Effector memory CD4-positive, alpha-beta T cell (primary cell): ENCODE data around the gene SRBD1.

Experiments used
- DNase-seq, 3 donors: peaks; one replicate each; pipeline ENCODE4 v3.0.0-alpha.2; 2020
- H3K27ac ChIP-seq: 2 replicates; pipeline ENCODE4 v1.7.0; 2013; ENCODE audit warnings: mild to moderate bottlenecking, low read length, moderate library complexity; ENCODE audit not compliant: insufficient read depth, poor library complexity, severe bottlenecking
- H3K27me3 ChIP-seq: replicated peaks from 2 replicates; pipeline ENCODE4 v1.7.0; 2013; ENCODE audit warnings: mild to moderate bottlenecking, low read length; ENCODE audit not compliant: insufficient read depth, control insufficient read depth, poor library complexity, severe bottlenecking
- H3K36me3 ChIP-seq: 2 replicates; pipeline ENCODE4 v1.7.0; 2013; ENCODE audit warnings: mild to moderate bottlenecking, low read length, moderate library complexity; ENCODE audit not compliant: control insufficient read depth, insufficient read depth
- H3K4me1 ChIP-seq: 2 replicates; pipeline ENCODE4 v1.7.0; 2013; ENCODE audit warnings: low read length, mild to moderate bottlenecking; ENCODE audit not compliant: control insufficient read depth, insufficient read depth, poor library complexity, severe bottlenecking
- H3K4me3 ChIP-seq: 2 replicates; pipeline ENCODE4 v1.7.0; 2013; ENCODE audit warnings: low read length, low read depth, mild to moderate bottlenecking; ENCODE audit not compliant: insufficient read depth, poor library complexity, severe bottlenecking
- H3K9me3 ChIP-seq: 2 replicates; pipeline ENCODE4 v1.7.0; 2013; ENCODE audit warnings: mild to moderate bottlenecking, low read length, moderate library complexity; ENCODE audit not compliant: control insufficient read depth

SRBD1 gene

DNA sequence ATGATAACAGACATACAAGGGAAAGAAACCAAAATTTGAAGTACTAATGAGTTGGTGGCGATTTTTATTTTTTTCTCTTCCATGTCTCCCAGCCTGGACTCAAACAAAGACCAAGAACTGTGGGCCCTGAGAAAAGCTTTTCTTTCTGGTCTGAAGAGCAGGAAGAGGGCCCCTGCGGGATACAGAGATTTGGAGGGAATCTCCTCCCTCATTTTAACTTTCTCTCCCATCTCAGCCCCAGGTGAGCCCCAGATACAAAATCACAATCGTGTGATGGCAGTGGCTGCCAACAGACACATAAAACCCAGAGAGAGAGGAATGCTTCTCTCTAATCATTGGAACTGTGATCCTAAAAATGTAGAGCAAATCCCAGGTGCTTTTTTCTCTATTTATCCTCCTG, 20.9 kb upstream of the SRBD1 start:
- H3K27me3 ChIP-seq, result peaks cover 4% of the 10 kb centered on the region
- H3K27ac ChIP-seq, result no peak overlapping the region
- H3K9me3 ChIP-seq, result no peaks in the 10 kb centered on the region
- H3K36me3 ChIP-seq, result no peaks in the 10 kb centered on the region
- H3K4me3 ChIP-seq, result no peak overlapping the region
- no peak for DNase-seq
- no peaks in the 10 kb centered on the region for H3K4me1 ChIP-seq

DNA sequence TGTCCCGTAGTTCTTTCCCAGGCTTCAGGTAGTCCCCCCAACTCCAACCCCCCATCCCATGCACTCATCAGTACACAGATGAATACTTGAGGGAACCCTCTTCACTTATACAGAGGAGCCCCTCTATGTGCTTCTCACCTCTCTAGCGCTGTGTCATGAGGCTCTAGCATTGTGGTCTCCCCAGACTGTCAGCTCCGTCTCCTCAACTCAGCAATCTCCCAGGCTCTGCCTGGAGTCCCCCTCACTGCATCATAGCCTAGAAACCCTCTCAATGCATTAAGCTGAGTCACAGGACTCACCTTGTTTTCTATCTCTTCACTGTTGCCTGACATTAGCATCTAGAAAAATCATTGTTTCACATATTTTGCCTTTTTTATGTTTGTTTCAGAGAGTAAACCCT, 20.3 kb upstream of the SRBD1 start:
- H3K36me3 ChIP-seq, result no peaks in the 10 kb centered on the region
- H3K4me1 ChIP-seq, result no peaks in the 10 kb centered on the region
- DNase-seq, result no peak
- H3K27ac ChIP-seq, result no peak overlapping the region
- no peak overlapping the region for H3K4me3 ChIP-seq
- no peaks in the 10 kb centered on the region for H3K9me3 ChIP-seq
- H3K27me3 ChIP-seq, result peaks cover 4% of the 10 kb centered on the region

DNA sequence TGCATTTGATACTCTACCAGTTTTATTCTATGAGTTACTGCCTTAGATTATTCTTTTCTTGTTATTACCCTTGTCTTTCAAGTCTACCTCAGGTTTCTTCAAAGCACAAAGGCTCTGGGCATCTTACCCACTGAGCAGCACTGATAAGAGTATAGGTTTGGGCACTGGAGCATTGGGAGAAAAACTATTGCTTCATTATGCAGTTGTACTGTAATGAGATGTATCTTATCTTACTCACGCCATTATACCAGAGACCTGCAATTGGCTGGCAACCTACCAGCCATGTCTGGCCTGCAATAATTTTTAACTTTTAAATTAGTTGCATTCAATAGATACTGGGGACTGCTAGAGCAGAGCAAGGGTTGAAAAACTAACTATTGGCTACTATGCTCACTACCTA, 18.9 kb upstream of the SRBD1 start:
- H3K27ac ChIP-seq, result no peak overlapping the region
- H3K36me3 ChIP-seq, result no peaks in the 10 kb centered on the region
- no peaks in the 10 kb centered on the region for H3K9me3 ChIP-seq
- no peaks in the 10 kb centered on the region for H3K4me1 ChIP-seq
- H3K27me3 ChIP-seq, result peaks cover 4% of the 10 kb centered on the region
- no peak overlapping the region for H3K4me3 ChIP-seq
- DNase-seq, result no peak

DNA sequence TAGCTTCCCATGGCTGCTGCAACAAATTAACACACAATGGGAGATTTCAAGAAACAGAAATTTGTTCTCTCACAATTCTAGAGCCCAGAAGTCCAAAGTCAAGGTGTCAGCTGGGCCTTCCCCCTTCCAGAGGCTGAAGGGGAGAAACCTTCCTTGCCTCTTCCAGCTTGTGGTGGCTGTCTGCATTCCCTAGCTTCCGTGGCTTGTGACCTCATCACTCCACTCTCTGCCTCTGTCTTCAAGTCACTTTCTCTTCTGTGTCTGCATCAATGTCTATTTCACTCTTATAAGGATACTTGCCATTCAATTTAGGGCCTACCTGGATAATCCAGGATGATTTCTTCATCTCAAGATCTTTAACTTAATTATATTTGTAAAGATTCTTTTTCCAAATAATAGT, 16.8 kb upstream of the SRBD1 start:
- Histone ChIP-seq H3K9me3 (no peaks in the 10 kb centered on the region), H3K4me1 (no peaks in the 10 kb centered on the region), H3K36me3 (no peaks in the 10 kb centered on the region), H3K4me3 (no peak overlapping the region), H3K27ac (no peak overlapping the region), H3K27me3 (peaks cover 4% of the 10 kb centered on the region)
- no peak for DNase-seq

DNA sequence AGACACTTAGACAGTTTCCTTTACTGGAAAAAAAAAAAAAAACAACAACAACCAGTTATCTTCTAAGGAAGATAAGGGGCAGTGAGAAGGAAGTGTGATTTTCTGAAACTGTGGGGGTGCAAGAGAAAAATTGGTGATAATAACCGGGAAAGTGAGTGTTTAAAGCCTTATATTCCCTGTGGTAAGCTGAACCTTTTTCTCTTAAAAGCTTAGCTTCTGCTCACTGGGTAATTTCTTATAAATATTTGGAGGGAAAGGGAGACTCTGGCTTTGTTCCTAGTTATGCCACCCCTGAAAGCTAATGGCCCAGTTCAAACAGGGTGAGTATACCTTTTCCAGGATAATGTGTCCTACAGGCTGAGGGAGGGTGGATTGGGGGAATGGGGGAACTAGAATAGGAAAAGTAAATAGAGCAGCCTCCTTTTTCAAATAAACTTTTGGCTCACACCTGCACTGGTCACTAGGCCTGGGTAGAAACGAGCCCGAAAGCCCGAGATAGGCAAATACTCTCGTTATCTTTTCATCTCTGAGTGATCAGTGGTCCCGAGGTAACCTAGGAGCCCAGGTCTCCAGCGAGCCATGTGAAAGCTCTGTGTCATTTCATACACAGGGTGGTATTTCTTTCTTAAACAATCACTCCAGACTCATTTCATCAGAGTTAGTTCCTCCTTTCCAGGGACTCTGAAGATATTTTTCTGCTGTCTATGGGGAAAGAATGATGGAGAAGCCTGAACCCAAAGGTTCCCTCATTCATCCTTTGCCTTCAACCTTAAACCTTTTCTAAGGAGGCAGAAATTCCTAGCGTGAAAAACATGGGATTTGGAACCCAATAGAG, 15.5 kb upstream of the SRBD1 start:
- Histone ChIP-seq H3K36me3 (no peaks in the 10 kb centered on the region), H3K27ac (no peak overlapping the region), H3K4me1 (no peaks in the 10 kb centered on the region), H3K9me3 (no peaks in the 10 kb centered on the region), H3K4me3 (no peak overlapping the region), H3K27me3 (peaks cover 7% of the 10 kb centered on the region)
- no peak for DNase-seq

DNA sequence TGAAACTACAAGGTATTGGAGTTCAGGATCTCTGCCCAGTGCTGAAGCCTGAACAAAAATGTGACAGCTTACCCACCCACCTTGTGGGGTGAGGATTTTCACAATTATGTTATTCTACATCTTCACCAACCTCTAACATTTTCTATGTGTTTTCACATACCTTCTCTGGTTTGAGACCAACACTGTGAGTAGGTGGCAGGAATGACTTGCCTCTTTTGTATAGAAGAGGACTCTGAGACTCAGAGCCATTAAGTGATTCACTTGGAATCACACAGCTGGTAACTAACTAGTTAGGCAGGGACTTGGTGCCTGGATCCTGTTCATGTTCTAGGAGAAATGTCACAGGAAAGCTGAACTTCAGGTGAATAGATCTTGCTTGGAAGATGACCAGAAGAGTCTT, 14.8 kb upstream of the SRBD1 start:
- no peak for DNase-seq
- Histone ChIP-seq H3K36me3 (no peaks in the 10 kb centered on the region), H3K27me3 (peaks cover 3% of the 10 kb centered on the region), H3K4me3 (no peak overlapping the region), H3K4me1 (no peaks in the 10 kb centered on the region), H3K9me3 (no peaks in the 10 kb centered on the region), H3K27ac (no peak overlapping the region)

DNA sequence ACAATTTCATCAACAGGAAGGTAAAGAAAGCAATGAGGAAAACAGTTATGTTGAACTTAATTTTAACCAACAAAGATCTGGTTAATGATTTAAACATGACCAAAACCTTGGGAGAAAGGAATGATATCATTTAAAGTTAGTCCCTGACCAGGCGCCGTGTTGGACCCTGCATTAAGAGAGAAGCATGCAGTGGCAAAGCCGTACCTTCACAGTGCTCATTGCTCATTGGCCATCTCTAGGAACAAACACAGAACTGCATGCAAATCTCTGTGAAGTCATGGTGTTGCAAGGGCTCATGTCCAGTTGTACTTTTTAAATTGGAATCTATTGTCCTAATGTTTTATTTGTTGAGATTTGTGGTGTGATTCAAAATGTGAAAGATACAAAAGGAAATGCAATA, 12.0 kb upstream of the SRBD1 start:
- Histone ChIP-seq H3K4me1 (no peaks in the 10 kb centered on the region), H3K9me3 (no peaks in the 10 kb centered on the region), H3K27me3 (peaks cover 3% of the 10 kb centered on the region), H3K4me3 (no peak overlapping the region), H3K36me3 (no peaks in the 10 kb centered on the region), H3K27ac (no peak overlapping the region)
- no peak for DNase-seq

DNA sequence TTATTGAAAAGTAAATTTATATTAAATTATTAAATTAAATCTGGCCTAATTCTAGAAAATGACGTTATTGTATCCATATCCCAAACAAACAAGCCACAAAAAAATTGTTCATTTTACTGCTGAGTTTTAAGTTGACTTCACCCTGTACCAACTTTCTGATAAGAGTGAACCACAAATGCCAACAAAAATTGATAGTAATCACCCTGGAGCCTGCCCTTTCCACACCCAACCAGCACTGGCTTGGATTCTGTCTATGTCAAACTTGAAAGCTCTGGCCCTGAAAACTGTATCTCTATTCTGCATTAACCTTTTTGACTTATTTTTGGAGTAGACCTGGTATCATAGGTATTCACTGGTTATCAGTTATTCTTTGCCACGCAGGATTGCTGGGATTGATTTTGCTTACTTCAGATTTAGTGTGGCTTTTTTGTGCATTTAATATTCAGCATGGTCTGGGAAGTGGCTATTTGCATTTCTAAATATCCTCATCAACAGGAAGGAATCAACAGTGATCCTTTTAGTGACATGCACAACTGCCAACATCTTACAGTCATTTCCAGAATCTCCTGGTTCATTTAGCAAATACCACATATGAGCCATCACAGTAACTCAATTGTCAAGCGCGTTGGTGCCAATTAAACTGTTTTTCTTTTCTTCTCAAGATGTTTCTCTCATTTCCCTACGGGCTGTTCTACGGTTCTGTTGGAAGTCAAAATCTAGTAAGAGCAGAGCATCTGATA, 11.4 kb upstream of the SRBD1 start:
- H3K27ac ChIP-seq, result no peak overlapping the region
- no peaks in the 10 kb centered on the region for H3K4me1 ChIP-seq

DNA sequence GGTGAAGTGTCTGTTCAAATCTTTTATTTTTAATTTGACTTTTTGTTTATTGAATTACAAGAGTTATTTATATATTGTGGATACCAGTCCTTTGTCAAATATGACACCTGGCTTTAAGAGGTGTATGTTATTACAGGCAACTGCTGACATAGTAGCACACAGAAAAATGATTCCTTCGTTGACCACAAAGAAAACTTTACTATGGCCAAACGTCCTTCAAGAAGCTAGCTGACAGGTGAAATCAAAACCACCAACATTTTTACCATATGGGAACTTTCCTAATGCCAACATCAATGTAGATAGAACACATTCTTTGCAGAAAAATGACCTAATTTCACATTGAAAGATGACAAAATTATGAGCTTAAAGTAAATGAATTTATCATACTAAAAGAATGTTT, 6.4 kb upstream of the SRBD1 start:
- DNase-seq, result no peak
- Histone ChIP-seq H3K27me3 (peaks cover 2% of the 10 kb centered on the region), H3K36me3 (no peaks in the 10 kb centered on the region), H3K9me3 (no peaks in the 10 kb centered on the region), H3K27ac (no peak overlapping the region), H3K4me3 (no peak overlapping the region), H3K4me1 (no peaks in the 10 kb centered on the region)

More for the DNA sequence above, 11.4 kb upstream of the SRBD1 start:
- Histone ChIP-seq H3K4me3 (no peak overlapping the region), H3K36me3 (no peaks in the 10 kb centered on the region), H3K27me3 (peaks cover 3% of the 10 kb centered on the region), H3K9me3 (no peaks in the 10 kb centered on the region)
- no peak for DNase-seq

DNA sequence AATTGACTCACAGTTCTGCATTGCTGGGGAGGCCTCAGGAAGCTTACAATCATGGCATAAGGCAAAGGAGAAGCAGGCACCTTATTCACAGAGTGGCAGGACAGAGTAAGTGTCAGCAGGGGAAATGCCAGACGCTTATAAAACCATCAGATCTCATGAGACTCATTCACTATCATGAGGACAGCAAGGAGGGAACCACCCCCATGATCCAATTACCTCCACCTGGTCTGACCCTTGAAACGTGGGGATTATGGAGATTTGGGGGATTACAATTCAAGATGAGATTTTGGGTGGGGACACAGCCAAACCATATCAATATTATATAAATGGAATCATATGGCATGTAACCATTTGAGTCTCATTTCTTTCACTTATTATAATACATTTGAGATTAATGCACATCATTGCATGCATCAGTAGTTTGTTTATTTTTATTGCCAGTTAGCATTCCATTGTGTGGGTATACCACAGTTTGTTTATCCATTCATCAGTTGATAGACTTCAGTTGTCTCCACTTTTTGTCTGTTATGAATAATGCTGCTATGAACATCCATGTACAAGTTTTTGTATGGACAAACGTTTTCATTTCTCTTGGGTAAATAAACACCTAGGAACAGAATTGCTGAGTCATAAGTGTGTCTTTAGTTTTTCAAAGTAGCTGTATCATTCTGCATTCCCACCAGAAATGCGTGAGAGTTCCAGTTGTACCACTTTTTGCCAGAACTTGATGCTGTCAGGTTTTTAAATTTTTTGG, 5.8 kb upstream of the SRBD1 start:
- DNase-seq, result no peak
- no peak overlapping the region for H3K27ac ChIP-seq
- no peak overlapping the region for H3K4me3 ChIP-seq

More for the DNA sequence above, 5.8 kb upstream of the SRBD1 start:
- Histone ChIP-seq H3K4me1 (no peaks in the 10 kb centered on the region), H3K36me3 (no peaks in the 10 kb centered on the region), H3K27me3 (no peaks in the 10 kb centered on the region), H3K9me3 (no peaks in the 10 kb centered on the region)
